HepG2 (cell line): ENCODE measurements around the gene CERS6. TPM values are rescaled to one million over a fixed set of nuclear protein-coding genes. Genes with fewer than 3 reads are reported as not detected.

Experiments used
- AHDC1 ChIP-seq: sonication (generic); formaldehyde crosslinking; IDR thresholded peaks from 2 replicates; pipeline ENCODE4 v1.5.1; 2020; ENCODE audit warnings: mild to moderate bottlenecking, missing genetic modification reagents, borderline replicate concordance
- FOXK2 ChIP-seq: fragments of 450-650 bp; IDR thresholded peaks from 2 replicates; pipeline ENCODE4 v1.6.1; 2016
- HDAC6 ChIP-seq: fragments of 200-600 bp; sonication (generic); IDR thresholded peaks from 2 replicates; pipeline ENCODE4 v1.7.0; 2017; ENCODE audit warnings: mild to moderate bottlenecking, antibody characterized with exemption, low read length, low read depth
- JUN ChIP-seq: sonication (generic); formaldehyde crosslinking; IDR thresholded peaks from 2 replicates; pipeline ENCODE4 v1.4.0; 2020; ENCODE audit warnings: mild to moderate bottlenecking, missing genetic modification reagents
- MTERF4 ChIP-seq: sonication (generic); formaldehyde crosslinking; IDR thresholded peaks from 2 replicates; pipeline ENCODE4 v1.8.0; 2023; ENCODE audit warnings: mild to moderate bottlenecking, missing genetic modification reagents
- NCOA2 ChIP-seq: sonication (generic); formaldehyde crosslinking; IDR thresholded peaks from 2 replicates; pipeline ENCODE4 v1.8.0; 2022; ENCODE audit warnings: inconsistent platforms
- TBX2 ChIP-seq: sonication (generic); formaldehyde crosslinking; IDR thresholded peaks from 2 replicates; pipeline ENCODE4 v1.5.0; 2020; ENCODE audit warnings: missing genetic modification reagents, mild to moderate bottlenecking, borderline replicate concordance
- ZNF772 ChIP-seq: sonication (generic); formaldehyde crosslinking; IDR thresholded peaks from 2 replicates; pipeline ENCODE4 v1.5.0; 2020; ENCODE audit warnings: mild to moderate bottlenecking, missing genetic modification reagents
- ZNF782 ChIP-seq: sonication (generic); formaldehyde crosslinking; IDR thresholded peaks from 2 replicates; pipeline ENCODE4 v1.4.0; 2020; ENCODE audit warnings: missing genetic modification reagents, mild to moderate bottlenecking, borderline replicate concordance
- polyA plus RNA-seq, 8 experiments: library from polyadenylated mRNA; depleted of rRNA in 3 of 8; stranded (reverse) in 7 of 8; unstranded in 1 of 8; fragments of >200 nt; fragmentation: Illumina TruSeq in 4 of 8; extraction: Trizol in 4 of 8; gene quantifications; 2 replicates each; pipeline versions ENCODE4 v1.2.1 to v1.2.3, GENCODE V29; 2011 to 2016; ENCODE audit warnings: low read depth in 4 of 8, missing spikeins in 1 of 8, mixed read lengths in 1 of 8; ENCODE audit not compliant: insufficient read depth in 1 of 8
- total RNA-seq, 5 experiments: library from RNA; depleted of rRNA; stranded (reverse); fragments of >200 nt; fragmentation: Illumina TruSeq; extraction: Trizol; gene quantifications; 2 replicates each; pipeline ENCODE4 v1.2.3, GENCODE V29; 2016; ENCODE audit warnings: low read depth in 1 of 5
- TF ChIP-seq, protein P1 (sequence below): sonication (generic); formaldehyde crosslinking; IDR thresholded peaks from 2 replicates; pipeline ENCODE4 v1.4.0; 2020; ENCODE audit warnings: missing genetic modification reagents, borderline replicate concordance

The CERS6 gene
- total and polyA plus RNA-seq, 2 of the 13 experiments (the other 11 are each of a cell fraction or from before 2014, with no cell fraction given) = 10.1 to 20.3 TPM

DNA sequence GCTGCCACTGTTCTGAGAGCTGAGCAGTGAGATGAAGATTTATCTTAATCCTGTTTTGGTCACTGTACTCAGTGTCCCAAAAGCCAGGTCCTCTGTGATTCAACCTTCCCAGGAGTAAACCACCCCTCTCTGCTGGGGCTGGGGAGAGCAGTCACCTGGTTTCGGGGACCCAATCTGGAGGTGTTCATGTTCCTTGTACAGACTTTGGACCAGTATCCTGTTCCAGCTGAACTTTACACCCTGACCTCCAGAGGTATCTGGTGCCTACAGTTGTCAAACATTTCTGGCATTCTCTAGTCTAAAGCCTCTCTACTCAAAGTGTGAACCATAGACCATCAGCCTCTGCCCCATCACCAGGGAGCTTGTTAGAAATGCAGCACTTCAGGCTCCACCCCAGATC is 22.1 kb downstream of the CERS6 start (continued):
- TF ChIP-seq AHDC1 (CRISPR knock-in tag) (peak; percentile 79), ZNF772 (CRISPR knock-in tag) (peak; percentile 41; the same call in 1 of the 2 replicates), ZNF782 (CRISPR knock-in tag) (peak; percentile 45; the same call in 1 of the 2 replicates), JUN (0 out of 2 replicates have a peak, but pooled peaks have one; percentile 32), FOXK2 (no peak), NCOA2 (CRISPR knock-in tag) (peak; percentile 56; the same call in 1 of the 2 replicates), HDAC6 (no peak), TBX2 (CRISPR knock-in tag) (peak; percentile 78), MTERF4 (CRISPR knock-in tag) (no peak)
- TF ChIP-seq, protein P1, sequence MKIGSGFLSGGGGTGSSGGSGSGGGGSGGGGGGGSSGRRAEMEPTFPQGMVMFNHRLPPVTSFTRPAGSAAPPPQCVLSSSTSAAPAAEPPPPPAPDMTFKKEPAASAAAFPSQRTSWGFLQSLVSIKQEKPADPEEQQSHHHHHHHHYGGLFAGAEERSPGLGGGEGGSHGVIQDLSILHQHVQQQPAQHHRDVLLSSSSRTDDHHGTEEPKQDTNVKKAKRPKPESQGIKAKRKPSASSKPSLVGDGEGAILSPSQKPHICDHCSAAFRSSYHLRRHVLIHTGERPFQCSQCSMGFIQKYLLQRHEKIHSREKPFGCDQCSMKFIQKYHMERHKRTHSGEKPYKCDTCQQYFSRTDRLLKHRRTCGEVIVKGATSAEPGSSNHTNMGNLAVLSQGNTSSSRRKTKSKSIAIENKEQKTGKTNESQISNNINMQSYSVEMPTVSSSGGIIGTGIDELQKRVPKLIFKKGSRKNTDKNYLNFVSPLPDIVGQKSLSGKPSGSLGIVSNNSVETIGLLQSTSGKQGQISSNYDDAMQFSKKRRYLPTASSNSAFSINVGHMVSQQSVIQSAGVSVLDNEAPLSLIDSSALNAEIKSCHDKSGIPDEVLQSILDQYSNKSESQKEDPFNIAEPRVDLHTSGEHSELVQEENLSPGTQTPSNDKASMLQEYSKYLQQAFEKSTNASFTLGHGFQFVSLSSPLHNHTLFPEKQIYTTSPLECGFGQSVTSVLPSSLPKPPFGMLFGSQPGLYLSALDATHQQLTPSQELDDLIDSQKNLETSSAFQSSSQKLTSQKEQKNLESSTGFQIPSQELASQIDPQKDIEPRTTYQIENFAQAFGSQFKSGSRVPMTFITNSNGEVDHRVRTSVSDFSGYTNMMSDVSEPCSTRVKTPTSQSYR (CRISPR knock-in tag) = no peak
